ENCODE results near the gene CHAT. TPM values are rescaled to one million over a fixed set of nuclear protein-coding genes. Genes with fewer than 3 reads are reported as not detected.

Gene CHAT
- polyA plus RNA-seq, 2 of the 4 experiments (the other 2 are of a cell fraction) = not detected

- no peak for FAIRE-seq
- Histone ChIP-seq H3K9me3 (no peaks in the 10 kb centered on the region), H3K4me3 (no peak overlapping the region), H3K27ac (no peak overlapping the region), H3K4me2 (no peak overlapping the region), H3K4me1 (no peaks in the 10 kb centered on the region)
- no peak for ATAC-seq
- no peak for DNase-seq (ENCODE audit: low read depth in 1 of 2, low spot score in 1 of 2)
- ChIA-PET CTCF (interaction anchor here (2.0 kb wide), 1 partner anchor 20 kb away, joined by 6 read pairs; no protein-coding TSS in a partner anchor), POLR2A (no interaction called here)
- no peak for TF ChIP-seq HMGXB4 (CRISPR knock-in tag; IDR thresholded peaks at IDR 0.05; ENCODE audit: borderline replicate concordance)
- TF ChIP-seq RNF2 (IDR thresholded peaks at IDR 0.05; ENCODE audit: borderline replicate concordance, low read depth) = no peak
- TF ChIP-seq CBX2 (IDR thresholded peaks at IDR 0.05; ENCODE audit: borderline replicate concordance, low read depth) = no peak
- TF ChIP-seq HDAC2 (IDR thresholded peaks at IDR 0.05) = no peak
- TF ChIP-seq RCOR1 (IDR thresholded peaks at IDR 0.05; ENCODE audit: low read depth, low read length) = no peak
- no peak for TF ChIP-seq RFX5 (IDR thresholded peaks at IDR 0.05)
- no peak for TF ChIP-seq E2F6 (IDR thresholded peaks at IDR 0.05; ENCODE audit: borderline replicate concordance, low read depth)
- TF ChIP-seq PBX3 (IDR thresholded peaks at IDR 0.05) = no peak
- no peak for TF ChIP-seq HOXA7 (CRISPR knock-in tag; IDR thresholded peaks at IDR 0.05)
- TF ChIP-seq JUNB (IDR thresholded peaks at IDR 0.05) = no peak
- no peak for TF ChIP-seq TP53 (CRISPR knock-in tag; IDR thresholded peaks at IDR 0.05)
- no peak for TF ChIP-seq JUN (IDR thresholded peaks at IDR 0.05)
- TF ChIP-seq BCL3 (IDR thresholded peaks at IDR 0.05) = no peak
- 66% methylated on average over 3 of the region's 5 CpGs for WGBS (ENCODE audit: missing lambda C conversion rate)
Observed at GRCh38 chr10:49615721-49616120, 1.9 kb downstream of the CHAT start.

GRCh38 chr10:49616421-49617101 lies 2.7 kb downstream of the CHAT start:
- H3K4me3 ChIP-seq = no peak overlapping the region
- 53% methylated on average over 5 of the region's 6 CpGs for WGBS (ENCODE audit: missing lambda C conversion rate)
- ATAC-seq (no peak), FAIRE-seq (no peak), DNase-seq (ENCODE audit: low read depth in 1 of 2, low spot score in 1 of 2) (no peak)
- no peaks in the 10 kb centered on the region for H3K4me1 ChIP-seq
- TF ChIP-seq RCOR1 (IDR thresholded peaks at IDR 0.05; ENCODE audit: low read depth, low read length) (no peak), HMGXB4 (CRISPR knock-in tag; IDR thresholded peaks at IDR 0.05; ENCODE audit: borderline replicate concordance) (no peak), FOSL2 (IDR thresholded peaks at IDR 0.05) (no peak), FOSL2 (CRISPR knock-in tag; IDR thresholded peaks at IDR 0.05) (no peak), FOXS1 (CRISPR knock-in tag; IDR thresholded peaks at IDR 0.05) (no peak), RFX5 (IDR thresholded peaks at IDR 0.05) (no peak), RAD21 (conservative IDR thresholded peaks at IDR 0.05 in 1 of 2, IDR thresholded peaks at IDR 0.05 in 1 of 2) (no peak), ZC3H11A (IDR thresholded peaks at IDR 0.05) (no peak), CBX8 (IDR thresholded peaks at IDR 0.05) (no peak), CHD2 (IDR thresholded peaks at IDR 0.05; ENCODE audit: low read length, partially characterized antibody) (no peak)
- ChIA-PET CTCF (interaction anchor here (1.3 to 2.0 kb wide), 2 partner anchors 21 to 23 kb away, joined by 4 to 6 read pairs; no protein-coding TSS in a partner anchor), POLR2A (no interaction called here)
- H3K9me3 ChIP-seq = no peaks in the 10 kb centered on the region
- H3K4me2 ChIP-seq = no peak overlapping the region
- H3K27ac ChIP-seq = no peak overlapping the region

All from A549 (cell line).